Naive thymus-derived CD4-positive, alpha-beta T cell (primary cell): ENCODE measurements around the gene SFRP5. TPM values are rescaled to one million over a fixed set of nuclear protein-coding genes. Genes with fewer than 3 reads are reported as not detected.

Experiments
- polyA plus RNA-seq, 2 donors: library from polyadenylated mRNA; unstranded; fragments of 300-500 nt; fragmentation: Illumina TruSeq; gene quantifications; one replicate each; pipeline ENCODE4 v1.2.3, GENCODE V29; 2021
- total RNA-seq, 6 experiments: library from RNA in 5 of 6; stranded (reverse) in 5 of 6; gene quantifications; 1 replicate in 5 of 6; 2 replicates in 1 of 6; pipeline ENCODE4 v1.2.3 and lab custom pipeline; 2021 to 2026

Gene SFRP5
- total and polyA plus RNA-seq, 7 experiments from 2014 or later, result 0.43 to 1.0 (median 0.46) TPM; not detected in 4

Other genes starting within 250 kb of the SFRP5 start
- under 1 TPM in 1 of 5 experiments, not detected in 4; 0.22 TPM for gene ANKRD2, start 199.2 kb downstream of the SFRP5 start, total RNA-seq
- gene ANKRD2, start 199.2 kb downstream of the SFRP5 start, polyA plus RNA-seq, result not detected
- gene HOGA1, start 187.6 kb downstream of the SFRP5 start, total RNA-seq, result not detected
- gene HOGA1, start 187.6 kb downstream of the SFRP5 start, polyA plus RNA-seq, result not detected
- not detected for gene C10orf62, start 182.3 kb downstream of the SFRP5 start, total RNA-seq
- not detected for gene C10orf62, start 182.3 kb downstream of the SFRP5 start, polyA plus RNA-seq
- gene MORN4, start 138.5 kb downstream of the SFRP5 start, total RNA-seq, result 1 to 10 TPM in 4 of 5 experiments, under 1 TPM in 1; 0.78 to 4.1 (median 1.5) TPM
- 1 to 10 TPM; 1.3 to 5.9 TPM for gene MORN4, start 138.5 kb downstream of the SFRP5 start, polyA plus RNA-seq
- 10 to 100 TPM in 4 of 5 experiments, 1 to 10 TPM in 1; 9.0 to 33.8 (median 11.0) TPM for gene PI4K2A, start 131.3 kb downstream of the SFRP5 start, total RNA-seq
- gene PI4K2A, start 131.3 kb downstream of the SFRP5 start, polyA plus RNA-seq, result 1 to 10 TPM; 5.5 to 8.7 TPM
- 10 to 100 TPM in 1 of 5 experiments, 1 to 10 TPM in 3, under 1 TPM in 1; 0.65 to 10.6 (median 2.5) TPM for gene AVPI1, start 84.8 kb downstream of the SFRP5 start, total RNA-seq
- gene AVPI1, start 84.8 kb downstream of the SFRP5 start, polyA plus RNA-seq, result 1 to 10 TPM; 1.4 to 1.9 TPM
- 1 to 10 TPM in 4 of 5 experiments, under 1 TPM in 1; 0.62 to 5.0 (median 2.3) TPM for gene MARVELD1, start 58.3 kb downstream of the SFRP5 start, total RNA-seq
- gene MARVELD1, start 58.3 kb downstream of the SFRP5 start, polyA plus RNA-seq, result under 1 TPM; 0.07 to 0.09 TPM
- 10 to 100 TPM; 31.0 to 68.8 (median 61.8) TPM for gene ZFYVE27, start 34.9 kb downstream of the SFRP5 start, total RNA-seq
- gene ZFYVE27, start 34.9 kb downstream of the SFRP5 start, polyA plus RNA-seq, result 10 to 100 TPM; 32.9 to 41.0 TPM
- gene GOLGA7B, start 77.8 kb upstream of the SFRP5 start, total RNA-seq, result 1 to 10 TPM; 5.8 to 8.5 (median 6.5) TPM
- gene GOLGA7B, start 77.8 kb upstream of the SFRP5 start, polyA plus RNA-seq, result 1 to 10 TPM in 1 of 2 donors, under 1 TPM in 1; 0.62 to 1.6 TPM